Measurements from ENCODE around the gene FAM200A.
"Not testable (repeated sequence)": the region's sequence is repeated elsewhere in the genome, so short reads cannot be mapped to it uniquely, and the experiment has no call there.

The FAM200A gene

GRCh38 chr7:99504281-99504602 is 47.7 kb downstream of the FAM200A start:
- Histone ChIP-seq H3K9me3 (ENCODE audit: low read depth, low read length) (no peaks in the 10 kb centered on the region), H3K9ac (ENCODE audit: insufficient read length) (peak overlapping the region; percentile 81), H3K27ac (no peak overlapping the region), H3K4me3 (peak overlapping the region; percentile 83), H3K36me3 (ENCODE audit: insufficient read depth, low read length) (no peaks in the 10 kb centered on the region)
- TF ChIP-seq FOXP2 (optimal IDR thresholded peaks at IDR 0.05; ENCODE audit: control extremely low read depth, extremely low read length, insufficient read depth): no peak
- no peak for TF ChIP-seq EZH2 (IDR thresholded peaks at IDR 0.05)
- TF ChIP-seq POLR2AphosphoS5 (IDR thresholded peaks at IDR 0.05; ENCODE audit: borderline replicate concordance, low read depth, low read length): 0 out of 2 replicates have a peak, but pooled peaks have one; percentile 22
- DNase-seq (ENCODE audit: low read depth, low spot score): peak; percentile 83

- not testable (repeated sequence) for DNase-seq (ENCODE audit: low read depth, low spot score); H3K9me3 ChIP-seq (ENCODE audit: low read depth, low read length); H3K9ac ChIP-seq (ENCODE audit: insufficient read length); H3K27ac ChIP-seq
- Histone ChIP-seq H3K4me3 (peak overlapping the region; percentile 78; the same call in 1 of the 2 replicates), H3K36me3 (ENCODE audit: insufficient read depth, low read length) (peaks cover 14% of the 10 kb centered on the region)
These were observed 50.7 kb downstream of the FAM200A start for GRCh38 chr7:99501236-99501635.

GRCh38 chr7:99500637-99501009 is 51.3 kb downstream of the FAM200A start:
- peaks cover 18% of the 10 kb centered on the region for H3K36me3 ChIP-seq (ENCODE audit: insufficient read depth, low read length)
- no peaks in the 10 kb centered on the region for H3K9me3 ChIP-seq (ENCODE audit: low read depth, low read length)
- TF ChIP-seq EZH2 (IDR thresholded peaks at IDR 0.05): no peak
- no peak for TF ChIP-seq FOXP2 (optimal IDR thresholded peaks at IDR 0.05; ENCODE audit: control extremely low read depth, extremely low read length, insufficient read depth)
- no peak for TF ChIP-seq POLR2AphosphoS5 (IDR thresholded peaks at IDR 0.05; ENCODE audit: borderline replicate concordance, low read depth, low read length)
- no peak for DNase-seq (ENCODE audit: low read depth, low spot score)
- H3K27ac ChIP-seq: no peak overlapping the region
- peak overlapping the region; percentile 78 for H3K4me3 ChIP-seq
- H3K9ac ChIP-seq (ENCODE audit: insufficient read length): peak overlapping the region; percentile 82

- H3K9me3 ChIP-seq (ENCODE audit: low read depth, low read length): no peaks in the 10 kb centered on the region
- peak; percentile 61 for DNase-seq (ENCODE audit: low read depth, low spot score)
- H3K4me3 ChIP-seq: peak within 1 kb of the TSS; percentile 78
- peak; percentile 87 for TF ChIP-seq POLR2AphosphoS5 (IDR thresholded peaks at IDR 0.05; ENCODE audit: borderline replicate concordance, low read depth, low read length)
- TF ChIP-seq FOXP2 (optimal IDR thresholded peaks at IDR 0.05; ENCODE audit: control extremely low read depth, extremely low read length, insufficient read depth): no peak
- peaks cover 23% of the 10 kb centered on the region for H3K36me3 ChIP-seq (ENCODE audit: insufficient read depth, low read length)
- H3K9ac ChIP-seq (ENCODE audit: insufficient read length): peak within 1 kb of the TSS; percentile 82
- H3K27ac ChIP-seq: peak within 1 kb of the TSS; percentile 32; the same call in 1 of the 2 replicates
These were observed 51.9 kb downstream of the FAM200A start, which contains the start of gene ZNF394 for GRCh38 chr7:99499721-99500636. Gene ZNF394, minus strand, starts transcription at chr7:99500281. Its CDS starts 188 bp downstream, at chr7:99500093.

- no peaks in the 10 kb centered on the region for H3K9me3 ChIP-seq (ENCODE audit: low read depth, low read length)
- H3K27ac ChIP-seq: no peak overlapping the region
- peak overlapping the region; percentile 82 for H3K9ac ChIP-seq (ENCODE audit: insufficient read length)
- no peak for DNase-seq (ENCODE audit: low read depth, low spot score)
- H3K36me3 ChIP-seq (ENCODE audit: insufficient read depth, low read length): peaks cover 30% of the 10 kb centered on the region
- TF ChIP-seq POLR2AphosphoS5 (IDR thresholded peaks at IDR 0.05; ENCODE audit: borderline replicate concordance, low read depth, low read length): no peak
- no peak for TF ChIP-seq FOXP2 (optimal IDR thresholded peaks at IDR 0.05; ENCODE audit: control extremely low read depth, extremely low read length, insufficient read depth)
- TF ChIP-seq EZH2 (IDR thresholded peaks at IDR 0.05): no peak
- H3K4me3 ChIP-seq: peak overlapping the region; percentile 78
These were observed 52.6 kb downstream of the FAM200A start for GRCh38 chr7:99499371-99499720.

GRCh38 chr7:99498546-99498944 is 53.4 kb downstream of the FAM200A start:
- TF ChIP-seq EZH2 (IDR thresholded peaks at IDR 0.05) (no peak), POLR2AphosphoS5 (IDR thresholded peaks at IDR 0.05; ENCODE audit: borderline replicate concordance, low read depth, low read length) (no peak), FOXP2 (optimal IDR thresholded peaks at IDR 0.05; ENCODE audit: control extremely low read depth, extremely low read length, insufficient read depth) (no peak)
- peaks cover 38% of the 10 kb centered on the region for H3K36me3 ChIP-seq (ENCODE audit: insufficient read depth, low read length)
- no peak overlapping the region for H3K27ac ChIP-seq
- DNase-seq (ENCODE audit: low read depth, low spot score): no peak
- H3K9me3 ChIP-seq (ENCODE audit: low read depth, low read length): peaks cover 7% of the 10 kb centered on the region
- H3K4me3 ChIP-seq: peak overlapping the region; percentile 78
- H3K9ac ChIP-seq (ENCODE audit: insufficient read length): peak overlapping the region; percentile 47

- peak overlapping the region; percentile 47 for H3K9ac ChIP-seq (ENCODE audit: insufficient read length)
- H3K9me3 ChIP-seq (ENCODE audit: low read depth, low read length): peaks cover 9% of the 10 kb centered on the region
- TF ChIP-seq FOXP2 (optimal IDR thresholded peaks at IDR 0.05; ENCODE audit: control extremely low read depth, extremely low read length, insufficient read depth): no peak
- TF ChIP-seq POLR2AphosphoS5 (IDR thresholded peaks at IDR 0.05; ENCODE audit: borderline replicate concordance, low read depth, low read length): no peak
- no peak for TF ChIP-seq EZH2 (IDR thresholded peaks at IDR 0.05)
- H3K4me3 ChIP-seq: peak overlapping the region; percentile 78
- peaks cover 44% of the 10 kb centered on the region for H3K36me3 ChIP-seq (ENCODE audit: insufficient read depth, low read length)
- no peak for DNase-seq (ENCODE audit: low read depth, low spot score)
- H3K27ac ChIP-seq: no peak overlapping the region
These were observed 54.0 kb downstream of the FAM200A start for GRCh38 chr7:99497766-99498545.
